ENCODE data around the gene APLNR. TPM values are rescaled to one million over a fixed set of nuclear protein-coding genes. Genes with fewer than 3 reads are reported as not detected.

APLNR gene
- total RNA-seq, 3 donors from 2014 or later, result 0.44 to 3.3 (median 0.80) TPM

- H3K4me1 ChIP-seq, result no peaks in the 10 kb centered on the region
- TF ChIP-seq, protein P1, sequence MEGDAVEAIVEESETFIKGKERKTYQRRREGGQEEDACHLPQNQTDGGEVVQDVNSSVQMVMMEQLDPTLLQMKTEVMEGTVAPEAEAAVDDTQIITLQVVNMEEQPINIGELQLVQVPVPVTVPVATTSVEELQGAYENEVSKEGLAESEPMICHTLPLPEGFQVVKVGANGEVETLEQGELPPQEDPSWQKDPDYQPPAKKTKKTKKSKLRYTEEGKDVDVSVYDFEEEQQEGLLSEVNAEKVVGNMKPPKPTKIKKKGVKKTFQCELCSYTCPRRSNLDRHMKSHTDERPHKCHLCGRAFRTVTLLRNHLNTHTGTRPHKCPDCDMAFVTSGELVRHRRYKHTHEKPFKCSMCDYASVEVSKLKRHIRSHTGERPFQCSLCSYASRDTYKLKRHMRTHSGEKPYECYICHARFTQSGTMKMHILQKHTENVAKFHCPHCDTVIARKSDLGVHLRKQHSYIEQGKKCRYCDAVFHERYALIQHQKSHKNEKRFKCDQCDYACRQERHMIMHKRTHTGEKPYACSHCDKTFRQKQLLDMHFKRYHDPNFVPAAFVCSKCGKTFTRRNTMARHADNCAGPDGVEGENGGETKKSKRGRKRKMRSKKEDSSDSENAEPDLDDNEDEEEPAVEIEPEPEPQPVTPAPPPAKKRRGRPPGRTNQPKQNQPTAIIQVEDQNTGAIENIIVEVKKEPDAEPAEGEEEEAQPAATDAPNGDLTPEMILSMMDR (IDR thresholded peaks at IDR 0.05), result no peak
- no peak for TF ChIP-seq POLR2A (IDR thresholded peaks at IDR 0.05)
- TF ChIP-seq POLR2AphosphoS5 (IDR thresholded peaks at IDR 0.05), result no peak
- no peaks in the 10 kb centered on the region for H3K36me3 ChIP-seq
- no peak overlapping the region for H3K4me3 ChIP-seq
- intact Hi-C loops (cut with DNase I; ENCODE audit: low total_unique reads), result loop anchor here (10.0 kb wide), 2 partner anchors 110 to 400 kb away; no protein-coding TSS in a partner anchor
- DNase-seq (ENCODE audit: low spot score in 2 of 2), result no peak
- H3K27ac ChIP-seq, result no peak overlapping the region
- H3K9me3 ChIP-seq, result no peaks in the 10 kb centered on the region
- H3K27me3 ChIP-seq, result no peaks in the 10 kb centered on the region
Measured at GRCh38 chr11:57244911-57245310, 7.9 kb upstream of the APLNR start.

DNA sequence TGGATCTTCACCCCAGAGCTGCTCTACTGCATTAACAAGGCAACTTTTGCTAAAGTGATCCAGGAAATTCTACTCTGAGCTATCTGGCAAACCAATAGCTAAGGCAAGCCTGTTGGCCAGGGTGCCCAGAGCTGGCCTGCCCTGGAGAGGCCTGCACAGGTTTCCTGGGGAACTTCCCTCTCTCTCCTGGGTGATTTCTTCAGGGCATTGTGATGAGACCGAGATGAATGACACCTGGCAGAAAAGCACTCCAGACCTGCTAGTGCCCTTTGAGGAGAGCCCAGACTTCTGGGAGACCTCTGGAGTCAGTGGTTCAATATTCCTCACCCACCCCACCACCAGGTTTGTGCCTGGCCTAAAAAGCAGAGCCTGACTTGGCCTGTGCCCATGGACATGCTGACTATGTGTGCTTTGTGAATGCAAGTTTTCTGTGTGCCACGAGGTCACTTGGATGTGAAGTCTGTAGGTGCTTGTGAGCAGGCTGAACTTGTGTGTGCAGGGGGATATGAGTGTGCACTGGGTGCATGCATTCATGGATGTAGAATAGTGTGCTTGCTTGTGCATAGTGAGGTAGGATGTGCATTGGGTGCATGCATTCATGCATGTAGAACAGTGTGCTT is 4.4 kb upstream of the APLNR start:
- Histone ChIP-seq H3K4me1 (no peaks in the 10 kb centered on the region), H3K4me3 (no peak overlapping the region), H3K27ac (no peak overlapping the region), H3K27me3 (peaks cover 0 to 6% of the 10 kb centered on the region in 2 donors), H3K36me3 (no peaks in the 10 kb centered on the region), H3K9me3 (no peaks in the 10 kb centered on the region)
- intact Hi-C loops (cut with DNase I; ENCODE audit: low total_unique reads), result loop anchor here (10.0 kb wide), 2 partner anchors 107 to 397 kb away; no protein-coding TSS in a partner anchor
- no peak for DNase-seq (ENCODE audit: low spot score in 2 of 2)
- TF ChIP-seq POLR2AphosphoS5 (IDR thresholded peaks at IDR 0.05), result no peak
- TF ChIP-seq POLR2A (IDR thresholded peaks at IDR 0.05), result no peak
- TF ChIP-seq, protein P1 (IDR thresholded peaks at IDR 0.05), result no peak

GRCh38 chr11:57240757-57241156 is 3.7 kb upstream of the APLNR start:
- Histone ChIP-seq H3K9me3 (no peaks in the 10 kb centered on the region), H3K4me1 (no peaks in the 10 kb centered on the region), H3K27ac (no peak overlapping the region), H3K4me3 (no peak overlapping the region), H3K27me3 (peaks cover 0 to 11% of the 10 kb centered on the region in 2 donors), H3K36me3 (no peaks in the 10 kb centered on the region)
- DNase-seq (ENCODE audit: low spot score in 2 of 2), result no peak
- intact Hi-C loops (cut with DNase I; ENCODE audit: low total_unique reads), result loop anchor here (10.0 kb wide), 2 partner anchors 106 to 396 kb away; no protein-coding TSS in a partner anchor
- TF ChIP-seq, protein P1 (IDR thresholded peaks at IDR 0.05), result no peak
- TF ChIP-seq POLR2AphosphoS5 (IDR thresholded peaks at IDR 0.05) (no peak), POLR2A (IDR thresholded peaks at IDR 0.05) (no peak)

GRCh38 chr11:57240007-57240406 is 3.0 kb upstream of the APLNR start:
- H3K4me1 ChIP-seq, result no peaks in the 10 kb centered on the region
- intact Hi-C loops (cut with DNase I; ENCODE audit: low total_unique reads), result loop anchor here (10.0 kb wide), 2 partner anchors 105 to 395 kb away; no protein-coding TSS in a partner anchor
- DNase-seq (ENCODE audit: low spot score in 2 of 2), result peak in 1 of 2 donors; percentile 37
- peaks cover 0 to 13% of the 10 kb centered on the region in 2 donors for H3K27me3 ChIP-seq
- no peak overlapping the region for H3K27ac ChIP-seq
- no peaks in the 10 kb centered on the region for H3K36me3 ChIP-seq
- H3K4me3 ChIP-seq, result no peak overlapping the region
- no peak for TF ChIP-seq POLR2AphosphoS5 (IDR thresholded peaks at IDR 0.05)
- no peak for TF ChIP-seq POLR2A (IDR thresholded peaks at IDR 0.05)
- TF ChIP-seq, protein P1 (IDR thresholded peaks at IDR 0.05), result no peak
- H3K9me3 ChIP-seq, result no peaks in the 10 kb centered on the region

- Histone ChIP-seq H3K27ac (no peak overlapping the region), H3K27me3 (peaks cover 0 to 13% of the 10 kb centered on the region in 2 donors), H3K36me3 (no peaks in the 10 kb centered on the region), H3K9me3 (no peaks in the 10 kb centered on the region), H3K4me1 (no peaks in the 10 kb centered on the region), H3K4me3 (no peak overlapping the region)
- no peak for TF ChIP-seq POLR2AphosphoS5 (IDR thresholded peaks at IDR 0.05)
- TF ChIP-seq, protein P1 (IDR thresholded peaks at IDR 0.05), result no peak
- TF ChIP-seq POLR2A (IDR thresholded peaks at IDR 0.05), result no peak
- intact Hi-C loops (cut with DNase I; ENCODE audit: low total_unique reads), result no loop called here
- no peak for DNase-seq (ENCODE audit: low spot score in 2 of 2)
Measured at GRCh38 chr11:57239348-57239747, 2.3 kb upstream of the APLNR start.

All from breast epithelium (tissue), 4 donors.